IMR-90 (cell line): ENCODE measurements around the gene MPG. TPM values are rescaled to one million over a fixed set of nuclear protein-coding genes. Genes with fewer than 3 reads are reported as not detected.

Experiments used
- ATAC-seq: fragments of 200-7000 bp; cut with Tn5 transposase; 2 replicates; pipeline ENCODE4 v1.9.1; 2020; ENCODE audit warnings: low read depth, mild to moderate bottlenecking, moderate library complexity
- BruUV-seq: library from RNA; stranded (reverse); fragments of 400-500 nt; replicated peaks from 2 replicates; lab custom pipeline; 2021; lab: Mats Ljungman, UMichigan
- CTCF ChIA-PET: fragments of 300-600 bp; formaldehyde crosslinking; extraction: SDS; loops from one replicate; lab custom pipeline; 2021; ENCODE audit warnings: antibody characterized with exemption; lab: Yijun Ruan, JAX
- POLR2A ChIA-PET: fragments of 300-600 bp; sonication (Branson Sonifier 250); formaldehyde crosslinking; loops from one replicate; lab custom pipeline; 2022; ENCODE audit warnings: antibody characterized with exemption; ENCODE audit not compliant: unreplicated experiment; lab: Charles Lee
- DNase-seq: peaks from one replicate; pipeline ENCODE4 v3.0.0; 2013
- H2AFZ ChIP-seq: replicated peaks from 2 replicates; pipeline ENCODE3; 2013; ENCODE audit warnings: low read length, mild to moderate bottlenecking; ENCODE audit not compliant: poor library complexity
- H2AK5ac ChIP-seq: 2 replicates; pipeline ENCODE4 v1.6.1; 2013; ENCODE audit warnings: low read depth, low read length, inconsistent platforms
- H2AK9ac ChIP-seq: replicated peaks from 2 replicates; pipeline ENCODE3; 2013; ENCODE audit warnings: mild to moderate bottlenecking, low read depth, low read length, moderate library complexity; ENCODE audit not compliant: poor library complexity
- H2BK120ac ChIP-seq: 2 replicates; pipeline ENCODE4 v1.6.1; 2013; ENCODE audit warnings: low read depth, low read length, inconsistent platforms
- H2BK15ac ChIP-seq: 3 replicates; pipeline ENCODE4 v1.6.1; 2013; ENCODE audit warnings: low read depth, low read length, inconsistent platforms
- H2BK20ac ChIP-seq: 2 replicates; pipeline ENCODE4 v1.6.1; 2013; ENCODE audit warnings: low read depth, mild to moderate bottlenecking, inconsistent platforms, low read length, moderate library complexity
- H2BK5ac ChIP-seq: 2 replicates; pipeline ENCODE4 v1.6.1; 2013; ENCODE audit warnings: mild to moderate bottlenecking, low read depth, low read length, inconsistent platforms; ENCODE audit not compliant: poor library complexity, severe bottlenecking
- H3K14ac ChIP-seq: replicated peaks from 2 replicates; pipeline ENCODE4 v1.6.1; 2013; ENCODE audit warnings: low read depth, low read length, inconsistent platforms
- H3K18ac ChIP-seq: 2 replicates; pipeline ENCODE4 v1.6.1; 2013; ENCODE audit warnings: low read depth, low read length, control low read depth
- H3K23ac ChIP-seq: 2 replicates; pipeline ENCODE4 v1.6.1; 2013; ENCODE audit warnings: low read depth, low read length, inconsistent platforms
- H3K27ac ChIP-seq: 2 replicates; pipeline ENCODE4 v1.5.1; 2013; ENCODE audit warnings: mild to moderate bottlenecking, control low read depth, low read length; ENCODE audit not compliant: insufficient read depth
- H3K27me3 ChIP-seq: 2 replicates; pipeline ENCODE4 v1.6.1; 2013; ENCODE audit warnings: low read length; ENCODE audit not compliant: control insufficient read depth, insufficient read depth
- H3K36me3 ChIP-seq: 2 replicates; pipeline ENCODE4 v1.6.1; 2013; ENCODE audit warnings: low read length, mixed read lengths; ENCODE audit not compliant: control insufficient read depth, insufficient read depth
- H3K4ac ChIP-seq: 2 replicates; pipeline ENCODE4 v1.6.1; 2013; ENCODE audit warnings: low read depth, low read length, inconsistent platforms
- H3K4me1 ChIP-seq: 2 replicates; pipeline ENCODE4 v1.6.1; 2013; ENCODE audit warnings: low read length, mixed read lengths; ENCODE audit not compliant: control insufficient read depth, insufficient read depth
- H3K4me2 ChIP-seq: 2 replicates; pipeline ENCODE4 v1.6.1; 2013; ENCODE audit warnings: low read depth, mild to moderate bottlenecking, control low read depth, low read length, moderate library complexity
- H3K4me3 ChIP-seq: 2 replicates; pipeline ENCODE4 v1.5.1; 2013; ENCODE audit warnings: low read depth, mild to moderate bottlenecking, control low read depth, low read length, moderate library complexity; ENCODE audit not compliant: insufficient read depth
- H3K56ac ChIP-seq: 2 replicates; pipeline ENCODE4 v1.6.1; 2013; ENCODE audit warnings: low read length, inconsistent platforms; ENCODE audit not compliant: insufficient read depth; ENCODE audit errors: extremely low read depth
- H3K79me1 ChIP-seq, 2 experiments: 2 replicates each; pipeline ENCODE4 v1.6.1; 2013; ENCODE audit warnings: low read length in 2 of 2, inconsistent platforms in 1 of 2, low read depth in 1 of 2
- H3K9ac ChIP-seq: 2 replicates; pipeline ENCODE4 v1.6.1; 2013; ENCODE audit warnings: low read depth, low read length, control low read depth
- H3K9me1 ChIP-seq: 2 replicates; pipeline ENCODE4 v1.6.1; 2013; ENCODE audit warnings: low read length, inconsistent platforms; ENCODE audit not compliant: insufficient read depth
- H3K9me3 ChIP-seq: 2 replicates; pipeline ENCODE4 v1.6.1; 2013; ENCODE audit warnings: low read length; ENCODE audit not compliant: control insufficient read depth, insufficient read depth
- H4K20me1 ChIP-seq: 2 replicates; pipeline ENCODE4 v1.6.1; 2013; ENCODE audit warnings: low read length, inconsistent platforms; ENCODE audit not compliant: insufficient read depth
- H4K5ac ChIP-seq: 2 replicates; pipeline ENCODE4 v1.6.1; 2013; ENCODE audit warnings: mild to moderate bottlenecking, low read depth, low read length, control low read depth
- H4K8ac ChIP-seq, 2 experiments: 2 replicates each; pipeline ENCODE4 v1.6.1; 2013; ENCODE audit warnings: low read depth in 2 of 2, low read length in 2 of 2, control low read depth in 1 of 2, inconsistent platforms in 1 of 2
- H4K91ac ChIP-seq: 2 replicates; pipeline ENCODE4 v1.6.1; 2013; ENCODE audit warnings: low read depth, low read length, inconsistent platforms; ENCODE audit not compliant: insufficient read depth
- BHLHE40 ChIP-seq: fragments of 150-350 bp; IDR thresholded peaks from 2 replicates; pipeline ENCODE4 v1.6.1; 2016; ENCODE audit warnings: mild to moderate bottlenecking, low read depth, low read length
- CTCF ChIP-seq: conservative IDR thresholded peaks from 2 replicates; pipeline ENCODE4 v1.5.1; 2012; ENCODE audit warnings: mild to moderate bottlenecking, low read depth, low read length, improper control_type of control experiment
- ELK1 ChIP-seq: fragments of 150-350 bp; IDR thresholded peaks from 2 replicates; pipeline ENCODE4 v1.6.1; 2016; ENCODE audit warnings: low read depth, mild to moderate bottlenecking, low read length, moderate library complexity, borderline replicate concordance
- FOS ChIP-seq: fragments of 150-350 bp; IDR thresholded peaks from 2 replicates; pipeline ENCODE4 v1.6.1; 2016; ENCODE audit warnings: low read depth, low read length
- NFE2L2 ChIP-seq: fragments of 150-350 bp; IDR thresholded peaks from 2 replicates; pipeline ENCODE4 v1.6.1; 2016; ENCODE audit warnings: low read depth, mild to moderate bottlenecking, low read length
- USF2 ChIP-seq: fragments of 150-350 bp; IDR thresholded peaks from 2 replicates; pipeline ENCODE4 v1.6.1; 2017; ENCODE audit warnings: mild to moderate bottlenecking, antibody characterized with exemption, low read length, low read depth
- WGBS, 2 experiments: methylation state at CpG; one replicate each; pipeline versions ENCODE4 v1.1.5 to v1.1.7; 2013; ENCODE audit warnings: missing lambda C conversion rate in 2 of 2; ENCODE audit not compliant: insufficient read length in 1 of 2; ENCODE audit errors: extremely low coverage in 2 of 2; 5-methylcytosine and 5-hydroxymethylcytosine counted together
- dilution Hi-C: fragments of 300-500 bp; cut with HindIII; formaldehyde crosslinking; loops from one replicate; pipeline ENCODE4 v1.14.3; 2018; ENCODE audit warnings: low sequenced_read_pairs; ENCODE audit not compliant: unreplicated experiment
- in situ Hi-C: fragments of 300-500 bp; cut with MboI; formaldehyde crosslinking; loops from 3 replicates; pipeline ENCODE4 v1.14.3; 2019; ENCODE audit warnings: low sequenced_read_pairs, inconsistent platforms, mixed read lengths
- intact Hi-C: fragments of 100-400 bp; cut with micrococcal nuclease; formaldehyde crosslinking; loops from 2 replicates; pipeline ENCODE4 v1.10.0; 2022
- polyA plus RNA-seq, 3 experiments: library from polyadenylated mRNA; depleted of rRNA; stranded (reverse); fragments of >200 nt; gene quantifications; 2 replicates each; pipeline ENCODE4 v1.2.3, GENCODE V29; 2012; ENCODE audit warnings: low replicate concordance in 1 of 3
- total RNA-seq: library from RNA; depleted of rRNA; stranded (reverse); fragments of >200 nt; gene quantifications from 2 replicates; pipeline ENCODE4 v1.2.3, GENCODE V29; 2012

MPG gene
- total and polyA plus RNA-seq, 2 of the 4 experiments (the other 2 are of a cell fraction) = 66.7 to 135 TPM

- no peak overlapping the region for H2BK5ac ChIP-seq
- ATAC-seq = no peak
- H3K4me2 ChIP-seq = no peak overlapping the region
- H3K14ac ChIP-seq = no peak overlapping the region
- intact Hi-C loops = no loop called here
- no TSS peak for BruUV-seq
- no peak overlapping the region for H3K4ac ChIP-seq
- H3K27ac ChIP-seq = no peak overlapping the region
- no peak overlapping the region for H4K91ac ChIP-seq
- no peak overlapping the region for H2AK9ac ChIP-seq
- H3K27me3 ChIP-seq = no peaks in the 10 kb centered on the region
- H4K20me1 ChIP-seq = peaks cover 50% of the 10 kb centered on the region
- peaks cover 2% of the 10 kb centered on the region; the same call in 1 of the 2 replicates for H3K4me1 ChIP-seq
- in situ Hi-C loops = no loop called here
- ChIA-PET POLR2A (no interaction called here), CTCF (interaction anchor here (1.3 kb wide), 1 partner anchor 38 kb away, joined by 3 read pairs; no protein-coding TSS in a partner anchor)
- no peak overlapping the region for H2AK5ac ChIP-seq
- H4K5ac ChIP-seq = no peak overlapping the region
- H3K18ac ChIP-seq = no peak overlapping the region
- dilution Hi-C loops = no loop called here
- H3K23ac ChIP-seq = no peak overlapping the region
- WGBS, 2 experiments = 93% methylated on average over 9 of the region's 29 CpGs; no CpG with 5 or more reads in 1 of the 2 experiments
- H3K9me1 ChIP-seq = 0 out of 2 replicates have a peak, but pooled peaks cover 5% of the 10 kb centered on the region
- no peak overlapping the region for H2AFZ ChIP-seq
- no peak overlapping the region for H2BK120ac ChIP-seq
- H3K79me1 ChIP-seq = peaks cover 17 to 58% of the 10 kb centered on the region in 2 experiments
- peaks cover 85% of the 10 kb centered on the region for H3K36me3 ChIP-seq
- no peak overlapping the region for H4K8ac ChIP-seq
- no peak overlapping the region for H3K9ac ChIP-seq
- no peak for TF ChIP-seq ELK1
- no peak for TF ChIP-seq CTCF
- no peak for TF ChIP-seq FOS
- no peak for TF ChIP-seq USF2
- no peak for TF ChIP-seq BHLHE40
- no peak for TF ChIP-seq NFE2L2
- H3K9me3 ChIP-seq = no peaks in the 10 kb centered on the region
- no peak overlapping the region for H3K4me3 ChIP-seq
- no peak for DNase-seq
- H2BK20ac ChIP-seq = no peak overlapping the region
- H2BK15ac ChIP-seq = no peak overlapping the region
- H3K56ac ChIP-seq = no peak overlapping the region
Measured at GRCh38 chr16:58491-59439, 19.3 kb upstream of the MPG start.
